ENCODE results near the gene LZTS2.

Gene LZTS2

GRCh38 chr10:100999742-101000126 lies at the start of gene LZTS2:
Gene LZTS2 (plus strand): TSS chr10:100999808. CDS start chr10:101002539, 2,731 bp downstream.
- H3K4me3 ChIP-seq (ENCODE audit: low read depth, low read length): peak within 1 kb of the TSS; percentile 81
- in situ Hi-C loops (cut with HindIII; ENCODE audit: low pct_ligation_motif_present, low sequenced_read_pairs): no loop called here
- H3K36me3 ChIP-seq (replicated peaks): peaks cover 17% of the 10 kb centered on the region
- no peaks in the 10 kb centered on the region for H3K27me3 ChIP-seq (replicated peaks)
- TF ChIP-seq CTCF (IDR thresholded peaks at IDR 0.05; ENCODE audit: low read depth, low read length, missing control alignments): no peak
- H3K27ac ChIP-seq: peak within 1 kb of the TSS; percentile 95
- DNase-seq: no peak

- no peak for DNase-seq
- Histone ChIP-seq H3K36me3 (replicated peaks) (peaks cover 42% of the 10 kb centered on the region), H3K27me3 (replicated peaks) (no peaks in the 10 kb centered on the region), H3K4me3 (ENCODE audit: low read depth, low read length) (no peak overlapping the region), H3K27ac (no peak overlapping the region)
- in situ Hi-C loops (cut with HindIII; ENCODE audit: low pct_ligation_motif_present, low sequenced_read_pairs): no loop called here
- TF ChIP-seq CTCF (IDR thresholded peaks at IDR 0.05; ENCODE audit: low read depth, low read length, missing control alignments): no peak
These were observed 39.4 kb upstream of the LZTS2 start for GRCh38 chr10:100960251-100960650.

GRCh38 chr10:100962351-100963080 lies 37.1 kb upstream of the LZTS2 start:
- no peak for TF ChIP-seq CTCF (IDR thresholded peaks at IDR 0.05; ENCODE audit: low read depth, low read length, missing control alignments)
- in situ Hi-C loops (cut with HindIII; ENCODE audit: low pct_ligation_motif_present, low sequenced_read_pairs): no loop called here
- H3K27me3 ChIP-seq (replicated peaks): no peaks in the 10 kb centered on the region
- peaks cover 40% of the 10 kb centered on the region for H3K36me3 ChIP-seq (replicated peaks)
- H3K4me3 ChIP-seq (ENCODE audit: low read depth, low read length): no peak overlapping the region
- DNase-seq: no peak
- no peak overlapping the region for H3K27ac ChIP-seq

- in situ Hi-C loops (cut with HindIII; ENCODE audit: low pct_ligation_motif_present, low sequenced_read_pairs): no loop called here
- Histone ChIP-seq H3K4me3 (ENCODE audit: low read depth, low read length) (no peak overlapping the region), H3K27ac (no peak overlapping the region), H3K27me3 (replicated peaks) (no peaks in the 10 kb centered on the region), H3K36me3 (replicated peaks) (peaks cover 29% of the 10 kb centered on the region)
- TF ChIP-seq CTCF (IDR thresholded peaks at IDR 0.05; ENCODE audit: low read depth, low read length, missing control alignments): no peak
- DNase-seq: no peak
These were observed 35.8 kb upstream of the LZTS2 start for GRCh38 chr10:100963826-100964225.

- in situ Hi-C loops (cut with HindIII; ENCODE audit: low pct_ligation_motif_present, low sequenced_read_pairs): no loop called here
- Histone ChIP-seq H3K4me3 (ENCODE audit: low read depth, low read length) (no peak overlapping the region), H3K36me3 (replicated peaks) (peaks cover 18% of the 10 kb centered on the region), H3K27ac (no peak overlapping the region), H3K27me3 (replicated peaks) (no peaks in the 10 kb centered on the region)
- TF ChIP-seq CTCF (IDR thresholded peaks at IDR 0.05; ENCODE audit: low read depth, low read length, missing control alignments): no peak
- DNase-seq: no peak
These were observed 33.8 kb upstream of the LZTS2 start for GRCh38 chr10:100965820-100966219.

- no peak overlapping the region for H3K27ac ChIP-seq
- TF ChIP-seq CTCF (IDR thresholded peaks at IDR 0.05; ENCODE audit: low read depth, low read length, missing control alignments): no peak
- H3K36me3 ChIP-seq (replicated peaks): peaks cover 18% of the 10 kb centered on the region
- no peaks in the 10 kb centered on the region for H3K27me3 ChIP-seq (replicated peaks)
- in situ Hi-C loops (cut with HindIII; ENCODE audit: low pct_ligation_motif_present, low sequenced_read_pairs): no loop called here
- no peak for DNase-seq
- no peak overlapping the region for H3K4me3 ChIP-seq (ENCODE audit: low read depth, low read length)
These were observed 32.7 kb upstream of the LZTS2 start for GRCh38 chr10:100966887-100967286.
